GM21381 (cell line): Measurements from ENCODE around the gene AXL.
A peak's percentile ranks its signal among the peaks of the same experiment; 100 is the strongest.

Experiments
- ATAC-seq: cut with Tn5 transposase; IDR thresholded peaks from one replicate; pipeline ENCODE4 v1.9.1; 2021; ENCODE audit warnings: mild to moderate bottlenecking, moderate library complexity; ENCODE audit not compliant: unreplicated experiment

AXL gene

GRCh38 chr19:41233748-41234240 is 14.8 kb downstream of the AXL start:
- ATAC-seq: no peak

GRCh38 chr19:41234512-41235168 is 15.6 kb downstream of the AXL start:
- ATAC-seq: no peak

GRCh38 chr19:41235480-41235879 is 16.5 kb downstream of the AXL start:
- ATAC-seq: no peak

GRCh38 chr19:41238244-41238643 is 19.2 kb downstream of the AXL start:
- no peak for ATAC-seq

DNA sequence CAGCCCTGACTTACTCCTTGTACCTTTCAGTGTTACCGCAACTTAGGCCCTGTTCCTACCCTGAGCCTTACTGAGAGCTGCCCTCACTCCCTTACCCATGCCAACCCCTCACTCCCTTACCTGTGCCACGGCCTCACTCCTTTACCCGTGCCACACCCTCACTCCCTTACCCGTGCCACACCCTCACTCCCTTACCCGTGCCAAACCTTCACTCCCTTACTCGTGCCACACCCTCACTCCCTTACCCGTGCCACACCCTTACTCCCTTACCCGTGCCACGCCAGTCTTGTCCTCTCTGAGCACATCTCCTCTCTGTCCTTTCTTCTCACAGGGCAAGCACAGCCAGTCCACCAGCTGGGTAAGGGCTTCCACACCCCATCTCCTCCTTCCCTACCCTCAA is 20.3 kb downstream of the AXL start:
- no peak for ATAC-seq

- no peak for ATAC-seq
These were observed 21.0 kb downstream of the AXL start for GRCh38 chr19:41239961-41240574.

DNA sequence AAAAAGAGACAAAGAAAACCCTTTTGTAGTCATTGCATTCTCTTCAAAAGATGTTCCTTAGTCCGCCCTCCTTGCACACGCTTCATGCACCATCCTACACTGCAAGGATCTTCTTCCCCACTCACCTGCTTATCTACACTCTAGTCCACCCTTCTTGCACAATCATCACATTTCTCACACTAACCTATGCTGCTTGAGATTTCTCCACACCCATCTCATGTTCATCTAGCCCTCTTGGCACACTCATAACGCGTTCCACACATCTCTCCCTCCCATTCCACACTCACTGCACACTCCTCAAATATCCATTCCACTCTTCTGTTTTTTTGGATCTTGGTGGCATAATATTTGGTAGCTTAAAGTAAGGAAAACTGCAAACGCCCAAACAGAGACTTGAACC is 22.8 kb downstream of the AXL start:
- no peak for ATAC-seq

GRCh38 chr19:41244117-41244516 is 25.1 kb downstream of the AXL start:
- no peak for ATAC-seq

DNA sequence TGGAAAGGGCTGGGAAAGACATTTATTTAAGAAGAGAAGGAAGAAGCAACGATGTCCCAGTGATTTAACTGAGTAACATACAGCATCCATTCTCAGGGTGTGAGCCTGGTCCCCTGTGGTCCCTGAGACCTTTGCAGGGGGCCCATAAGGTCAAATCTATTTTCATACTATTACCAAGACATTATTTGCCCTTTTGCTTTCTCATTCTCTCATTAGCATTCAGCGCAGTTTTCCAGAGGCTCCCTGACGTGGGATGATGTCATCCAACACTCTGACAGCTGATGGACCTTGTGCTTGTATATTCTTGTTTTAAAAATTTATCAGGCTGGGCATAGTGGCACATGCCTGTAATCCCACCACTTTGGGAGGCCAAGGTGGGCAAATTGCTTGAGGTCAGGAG is 26.8 kb downstream of the AXL start:
- ATAC-seq: no peak

- ATAC-seq: no peak
These were observed 29.9 kb downstream of the AXL start for GRCh38 chr19:41248895-41249294.

GRCh38 chr19:41249707-41250423 is 30.8 kb downstream of the AXL start:
- no peak for ATAC-seq

- ATAC-seq: no peak
These were observed 34.6 kb downstream of the AXL start for GRCh38 chr19:41253660-41254059.

GRCh38 chr19:41255171-41255570 is 36.1 kb downstream of the AXL start:
- ATAC-seq: no peak

DNA sequence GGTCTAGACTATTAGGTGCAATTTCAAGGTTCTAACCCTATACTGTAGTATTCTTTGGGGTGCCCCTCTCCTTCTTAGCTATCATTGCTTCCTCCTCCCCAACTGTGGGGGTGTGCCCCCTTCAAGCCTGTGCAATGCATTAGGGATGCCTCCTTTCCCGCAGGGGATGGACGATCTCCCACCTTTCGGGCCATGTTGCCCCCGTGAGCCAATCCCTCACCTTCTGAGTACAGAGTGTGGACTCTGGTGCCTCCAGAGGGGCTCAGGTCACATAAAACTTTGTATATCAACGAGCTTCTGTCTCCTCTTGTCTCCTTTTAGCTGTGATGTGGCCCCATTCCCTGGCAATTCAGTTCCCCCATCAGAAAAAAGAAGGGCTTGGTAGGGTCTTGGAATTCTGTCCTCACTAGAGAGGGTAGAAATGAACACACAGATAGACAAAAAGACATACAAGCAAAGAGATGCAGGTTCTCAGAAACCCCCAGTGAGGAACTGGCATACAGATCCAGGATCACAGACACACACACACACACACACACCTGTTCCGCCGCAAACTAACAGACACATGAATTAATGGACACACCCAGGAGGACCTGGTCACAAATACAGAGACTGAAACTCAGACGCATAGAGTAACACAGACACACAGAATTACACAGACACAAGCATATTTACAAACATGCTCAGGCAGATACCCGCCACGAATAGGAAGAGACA is 42.6 kb downstream of the AXL start:
- no peak for ATAC-seq

GRCh38 chr19:41263042-41263849 is 44.2 kb downstream of the AXL start:
- ATAC-seq: peak; percentile 11

- ATAC-seq: peak; percentile 68
These were observed 45.0 kb downstream of the AXL start, which contains the start of gene HNRNPUL1 for GRCh38 chr19:41263850-41264580. Gene HNRNPUL1, plus strand, starts transcription at chr19:41264372. Its CDS starts 132 bp downstream, at chr19:41264504.

DNA sequence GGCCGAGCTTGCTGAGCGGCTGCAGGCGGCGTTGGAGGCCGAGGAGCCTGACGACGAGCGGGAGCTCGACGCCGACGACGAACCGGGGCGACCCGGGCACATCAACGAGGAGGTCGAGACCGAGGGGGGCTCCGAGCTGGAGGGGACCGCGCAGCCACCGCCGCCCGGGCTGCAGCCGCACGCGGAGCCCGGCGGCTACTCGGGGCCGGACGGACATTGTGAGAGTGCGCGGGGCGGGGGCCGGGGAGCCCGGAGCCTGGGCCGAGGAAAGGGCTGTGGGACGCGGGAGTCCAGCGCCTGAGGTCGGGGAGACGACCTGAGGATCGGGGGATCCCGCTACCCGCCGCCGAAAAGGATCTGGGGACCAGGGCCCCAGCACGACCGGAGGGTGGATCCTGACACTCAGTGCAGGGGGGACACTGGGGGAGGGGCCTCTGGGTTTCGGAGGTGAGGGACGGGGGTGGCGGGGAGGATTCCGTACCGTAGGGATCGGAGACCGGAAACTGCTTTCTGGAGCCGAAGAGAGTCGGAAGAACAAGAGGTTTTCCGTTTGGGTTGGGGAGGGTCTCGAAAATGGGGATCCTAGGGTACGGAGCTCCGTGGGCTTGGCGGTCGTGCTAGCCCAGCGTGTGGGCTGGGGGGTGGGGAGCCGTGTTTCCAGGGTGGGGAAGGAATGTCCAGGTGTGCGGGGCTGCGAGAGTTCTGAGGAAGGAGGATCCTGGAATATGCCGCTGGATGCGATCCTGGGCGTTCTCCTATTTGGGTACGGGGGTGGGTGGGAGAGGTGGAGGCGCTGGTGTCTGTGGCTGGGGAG is 45.8 kb downstream of the AXL start:
- ATAC-seq: no peak

GRCh38 chr19:41265395-41266153 is 46.6 kb downstream of the AXL start:
- no peak for ATAC-seq
